ENCODE results near the gene MET. TPM values are rescaled to one million over a fixed set of nuclear protein-coding genes. Genes with fewer than 3 reads are reported as not detected.

MET gene
- total RNA-seq, 6 donors from 2014 or later = 32.4 to 114 (median 82.2) TPM

GRCh38 chr7:116834815-116835504 lies 163.0 kb downstream of the MET start:
- no peak overlapping the region for H3K4me3 ChIP-seq
- peak in 1 of 2 donors; percentile 19 for ATAC-seq (ENCODE audit: low FRiP score in 2 of 2)
- H3K4me1 ChIP-seq = no peaks in the 10 kb centered on the region
- H3K9me3 ChIP-seq = no peaks in the 10 kb centered on the region
- H3K36me3 ChIP-seq = no peaks in the 10 kb centered on the region
- DNase-seq = no peak
- WGBS, 2 donors = 70 to 80% methylated on average over 9 of the region's 9 CpGs
- H3K27ac ChIP-seq = no peak overlapping the region
- H3K27me3 ChIP-seq = no peaks in the 10 kb centered on the region
- no peak for TF ChIP-seq POLR2AphosphoS5 (IDR thresholded peaks at IDR 0.05)
- TF ChIP-seq POLR2A (IDR thresholded peaks at IDR 0.05) = no peak
- no peak for TF ChIP-seq EP300 (IDR thresholded peaks at IDR 0.05)
- TF ChIP-seq CTCF (IDR thresholded peaks at IDR 0.05) = no peak

GRCh38 chr7:116836048-116836447 lies 164.1 kb downstream of the MET start:
- Histone ChIP-seq H3K27ac (no peak overlapping the region), H3K36me3 (no peaks in the 10 kb centered on the region), H3K27me3 (no peaks in the 10 kb centered on the region), H3K9me3 (no peaks in the 10 kb centered on the region), H3K4me1 (no peaks in the 10 kb centered on the region), H3K4me3 (no peak overlapping the region)
- ATAC-seq (ENCODE audit: low FRiP score in 2 of 2) (peak in 1 of 2 donors; percentile 47), DNase-seq (no peak)
- 56 to 83% methylated on average over 1 to 2 of the region's 2 CpGs for WGBS, 2 donors
- TF ChIP-seq CTCF (IDR thresholded peaks at IDR 0.05) (no peak), EP300 (IDR thresholded peaks at IDR 0.05) (no peak), POLR2AphosphoS5 (IDR thresholded peaks at IDR 0.05) (no peak), POLR2A (IDR thresholded peaks at IDR 0.05) (no peak)

DNA sequence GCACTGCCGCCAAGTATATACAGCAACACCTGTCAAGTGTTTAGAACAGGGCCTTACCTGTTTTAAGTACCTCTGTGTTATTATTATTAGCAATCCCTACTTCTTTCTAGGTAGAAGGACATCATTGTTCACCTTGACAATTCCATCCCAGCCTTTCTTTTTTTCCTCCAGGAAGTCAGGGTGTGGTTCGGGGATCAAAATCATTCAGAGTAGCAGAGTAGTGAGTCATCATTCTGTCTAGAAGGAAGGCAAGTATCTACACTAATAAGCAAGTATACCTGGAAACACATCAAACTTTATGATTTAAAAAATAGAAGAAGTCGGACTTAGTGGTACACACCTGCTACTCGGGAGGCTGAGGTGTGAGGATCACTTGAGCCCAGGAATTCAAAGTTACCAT lies 164.9 kb downstream of the MET start:
- Histone ChIP-seq H3K4me3 (no peak overlapping the region), H3K4me1 (no peaks in the 10 kb centered on the region), H3K27me3 (no peaks in the 10 kb centered on the region), H3K9me3 (no peaks in the 10 kb centered on the region), H3K27ac (no peak overlapping the region), H3K36me3 (no peaks in the 10 kb centered on the region)
- WGBS, 2 donors = 84 to 89% methylated on average over 4 of the region's 4 CpGs
- DNase-seq (no peak), ATAC-seq (ENCODE audit: low FRiP score in 2 of 2) (no peak)
- TF ChIP-seq POLR2A (IDR thresholded peaks at IDR 0.05) (no peak), POLR2AphosphoS5 (IDR thresholded peaks at IDR 0.05) (no peak), CTCF (IDR thresholded peaks at IDR 0.05) (no peak), EP300 (IDR thresholded peaks at IDR 0.05) (no peak)

DNA sequence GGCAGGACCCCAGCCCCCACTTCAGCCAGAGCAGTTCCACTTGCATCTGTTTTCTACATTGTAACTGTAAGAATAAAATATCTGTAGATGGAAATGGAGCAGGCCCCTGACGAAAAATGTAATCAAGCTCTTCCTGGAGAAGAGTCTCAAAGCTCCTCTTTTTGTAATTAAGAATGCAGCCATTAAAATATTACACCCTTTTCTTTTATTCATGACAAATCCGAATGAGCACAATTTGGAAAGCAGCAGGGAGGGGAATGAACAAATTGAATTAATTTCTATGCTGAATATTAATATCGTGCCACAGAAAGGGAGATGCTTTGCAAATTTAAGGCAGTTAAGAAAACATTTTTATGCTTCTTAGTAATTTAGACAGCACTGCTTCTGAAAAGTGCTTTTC lies 165.6 kb downstream of the MET start:
- Histone ChIP-seq H3K9me3 (no peaks in the 10 kb centered on the region), H3K27me3 (no peaks in the 10 kb centered on the region), H3K36me3 (no peaks in the 10 kb centered on the region), H3K4me3 (no peak overlapping the region), H3K27ac (no peak overlapping the region), H3K4me1 (no peaks in the 10 kb centered on the region)
- TF ChIP-seq POLR2A (IDR thresholded peaks at IDR 0.05) (no peak), EP300 (IDR thresholded peaks at IDR 0.05) (no peak), CTCF (IDR thresholded peaks at IDR 0.05) (no peak), POLR2AphosphoS5 (IDR thresholded peaks at IDR 0.05) (no peak)
- ATAC-seq (ENCODE audit: low FRiP score in 2 of 2) = no peak
- WGBS, 2 donors = 90% methylated on average over 3 of the region's 3 CpGs
- DNase-seq = no peak

- WGBS, 2 donors = 51 to 72% methylated on average over 5 of the region's 5 CpGs
Observed at GRCh38 chr7:116840256-116840655, 168.3 kb downstream of the MET start.

More at GRCh38 chr7:116840256-116840655, 168.3 kb downstream of the MET start:
- ATAC-seq (ENCODE audit: low FRiP score in 2 of 2) (no peak), DNase-seq (no peak)
- TF ChIP-seq POLR2A (IDR thresholded peaks at IDR 0.05) = no peak
- TF ChIP-seq POLR2AphosphoS5 (IDR thresholded peaks at IDR 0.05) = no peak
- TF ChIP-seq CTCF (IDR thresholded peaks at IDR 0.05) = no peak
- TF ChIP-seq EP300 (IDR thresholded peaks at IDR 0.05) = no peak
- H3K4me1 ChIP-seq = peaks cover 0 to 9% (median 0%) of the 10 kb centered on the region in 4 donors
- no peak overlapping the region for H3K27ac ChIP-seq
- no peaks in the 10 kb centered on the region for H3K27me3 ChIP-seq
- no peaks in the 10 kb centered on the region for H3K9me3 ChIP-seq
- H3K4me3 ChIP-seq = no peak overlapping the region
- no peaks in the 10 kb centered on the region for H3K36me3 ChIP-seq
